Liver (tissue), 3 donors: ENCODE measurements around the gene THSD7B.

Experiments
- HNF4A ChIP-seq, 2 donors: conservative IDR thresholded peaks; 2 replicates each; pipeline ENCODE4 v1.6.1; 2016; ENCODE audit warnings: antibody characterized with exemption in 2 of 2, mild to moderate bottlenecking in 2 of 2
- RAD21 ChIP-seq, 2 donors: IDR thresholded peaks; 2 replicates each; pipeline ENCODE4 v1.6.1; 2016; ENCODE audit warnings: antibody characterized with exemption in 2 of 2, mild to moderate bottlenecking in 2 of 2
- RXRA ChIP-seq, 2 donors: IDR thresholded peaks; 2 replicates each; pipeline ENCODE4 v1.6.1; 2017 to 2018; ENCODE audit warnings: antibody characterized with exemption in 2 of 2, mild to moderate bottlenecking in 1 of 2
- SP1 ChIP-seq: IDR thresholded peaks from 2 replicates; pipeline ENCODE4 v1.6.1; 2018; ENCODE audit warnings: antibody characterized with exemption, mild to moderate bottlenecking
- TAF1 ChIP-seq: conservative IDR thresholded peaks from 2 replicates; pipeline ENCODE4 v1.6.1; 2016; ENCODE audit warnings: antibody characterized with exemption, mild to moderate bottlenecking
- TF ChIP-seq, protein P1 (sequence below): fragments of 150-350 bp; IDR thresholded peaks from 2 replicates; pipeline ENCODE4 v1.5.1; 2017; ENCODE audit warnings: improper control_type of control experiment, low read depth, low read length; ENCODE audit not compliant: missing input control
- TF ChIP-seq, protein P2 (sequence below): IDR thresholded peaks from 2 replicates; pipeline ENCODE4 v1.6.1; 2016; ENCODE audit warnings: antibody characterized with exemption, mild to moderate bottlenecking
- donor health status: healthy.
- donor health status: healthy.

DNA sequence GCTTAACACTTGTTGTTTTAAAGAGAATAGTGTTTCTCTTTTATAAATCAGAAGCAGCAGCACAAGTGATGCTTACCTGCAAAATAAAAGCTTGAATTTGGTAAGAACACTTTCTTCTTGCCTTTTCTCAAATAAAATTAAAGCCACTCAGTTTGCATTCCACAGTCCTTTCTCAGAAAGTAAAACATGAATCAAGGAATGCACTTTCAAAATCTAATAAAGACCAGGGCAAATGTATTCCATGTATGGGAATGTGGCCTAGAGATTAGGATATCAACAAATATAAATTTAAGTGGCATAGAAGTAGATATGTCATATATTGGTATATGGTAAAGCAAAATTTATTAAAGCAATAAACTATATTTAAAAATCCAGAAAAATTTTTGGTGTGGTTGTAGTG lies 352.8 kb downstream of the THSD7B start:
- TF ChIP-seq, protein P1, sequence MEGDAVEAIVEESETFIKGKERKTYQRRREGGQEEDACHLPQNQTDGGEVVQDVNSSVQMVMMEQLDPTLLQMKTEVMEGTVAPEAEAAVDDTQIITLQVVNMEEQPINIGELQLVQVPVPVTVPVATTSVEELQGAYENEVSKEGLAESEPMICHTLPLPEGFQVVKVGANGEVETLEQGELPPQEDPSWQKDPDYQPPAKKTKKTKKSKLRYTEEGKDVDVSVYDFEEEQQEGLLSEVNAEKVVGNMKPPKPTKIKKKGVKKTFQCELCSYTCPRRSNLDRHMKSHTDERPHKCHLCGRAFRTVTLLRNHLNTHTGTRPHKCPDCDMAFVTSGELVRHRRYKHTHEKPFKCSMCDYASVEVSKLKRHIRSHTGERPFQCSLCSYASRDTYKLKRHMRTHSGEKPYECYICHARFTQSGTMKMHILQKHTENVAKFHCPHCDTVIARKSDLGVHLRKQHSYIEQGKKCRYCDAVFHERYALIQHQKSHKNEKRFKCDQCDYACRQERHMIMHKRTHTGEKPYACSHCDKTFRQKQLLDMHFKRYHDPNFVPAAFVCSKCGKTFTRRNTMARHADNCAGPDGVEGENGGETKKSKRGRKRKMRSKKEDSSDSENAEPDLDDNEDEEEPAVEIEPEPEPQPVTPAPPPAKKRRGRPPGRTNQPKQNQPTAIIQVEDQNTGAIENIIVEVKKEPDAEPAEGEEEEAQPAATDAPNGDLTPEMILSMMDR, result no peak
- TF ChIP-seq SP1 (no peak), RAD21 (IDR thresholded peaks at IDR 0.05) (no peak), HNF4A (conservative IDR thresholded peaks at IDR 0.05) (no peak), RXRA (IDR thresholded peaks at IDR 0.05) (no peak), TAF1 (no peak)
- TF ChIP-seq, protein P2, sequence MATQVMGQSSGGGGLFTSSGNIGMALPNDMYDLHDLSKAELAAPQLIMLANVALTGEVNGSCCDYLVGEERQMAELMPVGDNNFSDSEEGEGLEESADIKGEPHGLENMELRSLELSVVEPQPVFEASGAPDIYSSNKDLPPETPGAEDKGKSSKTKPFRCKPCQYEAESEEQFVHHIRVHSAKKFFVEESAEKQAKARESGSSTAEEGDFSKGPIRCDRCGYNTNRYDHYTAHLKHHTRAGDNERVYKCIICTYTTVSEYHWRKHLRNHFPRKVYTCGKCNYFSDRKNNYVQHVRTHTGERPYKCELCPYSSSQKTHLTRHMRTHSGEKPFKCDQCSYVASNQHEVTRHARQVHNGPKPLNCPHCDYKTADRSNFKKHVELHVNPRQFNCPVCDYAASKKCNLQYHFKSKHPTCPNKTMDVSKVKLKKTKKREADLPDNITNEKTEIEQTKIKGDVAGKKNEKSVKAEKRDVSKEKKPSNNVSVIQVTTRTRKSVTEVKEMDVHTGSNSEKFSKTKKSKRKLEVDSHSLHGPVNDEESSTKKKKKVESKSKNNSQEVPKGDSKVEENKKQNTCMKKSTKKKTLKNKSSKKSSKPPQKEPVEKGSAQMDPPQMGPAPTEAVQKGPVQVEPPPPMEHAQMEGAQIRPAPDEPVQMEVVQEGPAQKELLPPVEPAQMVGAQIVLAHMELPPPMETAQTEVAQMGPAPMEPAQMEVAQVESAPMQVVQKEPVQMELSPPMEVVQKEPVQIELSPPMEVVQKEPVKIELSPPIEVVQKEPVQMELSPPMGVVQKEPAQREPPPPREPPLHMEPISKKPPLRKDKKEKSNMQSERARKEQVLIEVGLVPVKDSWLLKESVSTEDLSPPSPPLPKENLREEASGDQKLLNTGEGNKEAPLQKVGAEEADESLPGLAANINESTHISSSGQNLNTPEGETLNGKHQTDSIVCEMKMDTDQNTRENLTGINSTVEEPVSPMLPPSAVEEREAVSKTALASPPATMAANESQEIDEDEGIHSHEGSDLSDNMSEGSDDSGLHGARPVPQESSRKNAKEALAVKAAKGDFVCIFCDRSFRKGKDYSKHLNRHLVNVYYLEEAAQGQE, result no peak
